GM23338 (cell line): ENCODE results near the gene GP5.

ENCODE experiments used
- CREB1 ChIP-seq: fragments of 250-450 bp; sonication (Bioruptor Pico); IDR thresholded peaks from 2 replicates; pipeline ENCODE4 v1.5.0; 2020; ENCODE audit warnings: low read depth, mild to moderate bottlenecking, moderate library complexity
- EZH2 ChIP-seq: fragments of 200-600 bp; sonication (generic); IDR thresholded peaks from one replicate; pipeline ENCODE4 v1.8.0; 2017; ENCODE audit warnings: antibody characterized with exemption, mild to moderate bottlenecking, low read depth; ENCODE audit not compliant: unreplicated experiment
- EZH2phosphoT487 ChIP-seq: fragments of 200-600 bp; sonication (generic); IDR thresholded peaks from one replicate; pipeline ENCODE4 v1.8.1; 2018; ENCODE audit warnings: antibody characterized with exemption; ENCODE audit not compliant: unreplicated experiment
- JUNB ChIP-seq: IDR thresholded peaks from one replicate; pipeline ENCODE4 v1.6.1; 2016; ENCODE audit warnings: antibody characterized with exemption; ENCODE audit not compliant: unreplicated experiment
- NANOG ChIP-seq: IDR thresholded peaks from 2 replicates; pipeline ENCODE4 v1.6.1; 2016; ENCODE audit warnings: antibody characterized with exemption, borderline replicate concordance
- POLR2AphosphoS5 ChIP-seq: IDR thresholded peaks from 2 replicates; pipeline ENCODE4 v1.6.1; 2016; ENCODE audit warnings: antibody characterized with exemption, low read depth
- STAT1 ChIP-seq: IDR thresholded peaks from one replicate; pipeline ENCODE4 v1.6.1; 2016; ENCODE audit warnings: antibody characterized with exemption; ENCODE audit not compliant: unreplicated experiment
- ZNF114 ChIP-seq: fragments of 250-450 bp; sonication (Bioruptor Pico); IDR thresholded peaks from 2 replicates; pipeline ENCODE4 v1.5.0; 2020; ENCODE audit warnings: mild to moderate bottlenecking, moderate library complexity
- ZNF331 ChIP-seq: fragments of 250-450 bp; sonication (Bioruptor Pico); IDR thresholded peaks from 2 replicates; pipeline ENCODE4 v1.5.0; 2020; ENCODE audit warnings: low read depth, mild to moderate bottlenecking, moderate library complexity
- TF ChIP-seq, protein P1 (sequence below), 2 experiments: fragments of 200-600 bp in 1 of 2; sonication (generic) in 1 of 2; conservative IDR thresholded peaks; 2 replicates each; pipeline versions ENCODE4 v1.5.1 to v1.6.1; 2016 to 2017; ENCODE audit warnings: antibody characterized with exemption in 2 of 2, low read depth in 2 of 2, mild to moderate bottlenecking in 2 of 2, moderate library complexity in 1 of 2
- TF ChIP-seq, protein P2 (sequence below): IDR thresholded peaks from one replicate; pipeline ENCODE4 v1.6.1; 2018; ENCODE audit warnings: antibody characterized with exemption; ENCODE audit not compliant: unreplicated experiment
- TF ChIP-seq, protein P3 (sequence below): IDR thresholded peaks from 2 replicates; pipeline ENCODE4 v1.6.1; 2016; ENCODE audit warnings: antibody characterized with exemption
- TF ChIP-seq, protein P4 (sequence below): fragments of 250-450 bp; sonication (Bioruptor Pico); IDR thresholded peaks from 2 replicates; pipeline ENCODE4 v1.5.0; 2020; ENCODE audit warnings: mild to moderate bottlenecking, moderate library complexity

DNA sequence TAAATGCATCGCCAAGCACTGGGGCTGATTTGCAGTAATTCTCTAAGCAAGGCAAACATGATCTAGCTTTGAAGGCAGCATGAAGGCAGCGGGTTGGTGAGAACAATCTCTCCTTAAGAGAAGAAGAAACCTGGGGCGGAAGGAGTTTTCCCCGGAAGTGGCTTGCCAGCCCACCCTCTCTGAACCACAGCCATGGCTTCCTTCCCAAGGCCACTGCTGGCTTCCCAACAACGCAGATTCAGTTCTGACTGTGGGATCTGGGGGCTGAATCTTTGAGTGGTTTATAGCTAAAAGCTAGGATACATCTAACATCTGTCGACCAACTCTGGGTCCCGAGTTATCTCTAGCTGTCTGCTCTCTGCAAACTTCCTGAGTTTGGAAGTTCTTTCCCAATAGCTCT is 43.7 kb downstream of the GP5 start:
- TF ChIP-seq, protein P1, sequence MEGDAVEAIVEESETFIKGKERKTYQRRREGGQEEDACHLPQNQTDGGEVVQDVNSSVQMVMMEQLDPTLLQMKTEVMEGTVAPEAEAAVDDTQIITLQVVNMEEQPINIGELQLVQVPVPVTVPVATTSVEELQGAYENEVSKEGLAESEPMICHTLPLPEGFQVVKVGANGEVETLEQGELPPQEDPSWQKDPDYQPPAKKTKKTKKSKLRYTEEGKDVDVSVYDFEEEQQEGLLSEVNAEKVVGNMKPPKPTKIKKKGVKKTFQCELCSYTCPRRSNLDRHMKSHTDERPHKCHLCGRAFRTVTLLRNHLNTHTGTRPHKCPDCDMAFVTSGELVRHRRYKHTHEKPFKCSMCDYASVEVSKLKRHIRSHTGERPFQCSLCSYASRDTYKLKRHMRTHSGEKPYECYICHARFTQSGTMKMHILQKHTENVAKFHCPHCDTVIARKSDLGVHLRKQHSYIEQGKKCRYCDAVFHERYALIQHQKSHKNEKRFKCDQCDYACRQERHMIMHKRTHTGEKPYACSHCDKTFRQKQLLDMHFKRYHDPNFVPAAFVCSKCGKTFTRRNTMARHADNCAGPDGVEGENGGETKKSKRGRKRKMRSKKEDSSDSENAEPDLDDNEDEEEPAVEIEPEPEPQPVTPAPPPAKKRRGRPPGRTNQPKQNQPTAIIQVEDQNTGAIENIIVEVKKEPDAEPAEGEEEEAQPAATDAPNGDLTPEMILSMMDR (conservative IDR thresholded peaks at IDR 0.05; ENCODE audit: low read depth in 2 of 2): no peak
- TF ChIP-seq EZH2 (no peak), POLR2AphosphoS5 (no peak), CREB1 (CRISPR knock-in tag) (no peak), EZH2phosphoT487 (no peak), NANOG (no peak), ZNF331 (CRISPR knock-in tag) (no peak), ZNF114 (CRISPR knock-in tag) (no peak), JUNB (no peak), STAT1 (no peak)
- TF ChIP-seq, protein P2, sequence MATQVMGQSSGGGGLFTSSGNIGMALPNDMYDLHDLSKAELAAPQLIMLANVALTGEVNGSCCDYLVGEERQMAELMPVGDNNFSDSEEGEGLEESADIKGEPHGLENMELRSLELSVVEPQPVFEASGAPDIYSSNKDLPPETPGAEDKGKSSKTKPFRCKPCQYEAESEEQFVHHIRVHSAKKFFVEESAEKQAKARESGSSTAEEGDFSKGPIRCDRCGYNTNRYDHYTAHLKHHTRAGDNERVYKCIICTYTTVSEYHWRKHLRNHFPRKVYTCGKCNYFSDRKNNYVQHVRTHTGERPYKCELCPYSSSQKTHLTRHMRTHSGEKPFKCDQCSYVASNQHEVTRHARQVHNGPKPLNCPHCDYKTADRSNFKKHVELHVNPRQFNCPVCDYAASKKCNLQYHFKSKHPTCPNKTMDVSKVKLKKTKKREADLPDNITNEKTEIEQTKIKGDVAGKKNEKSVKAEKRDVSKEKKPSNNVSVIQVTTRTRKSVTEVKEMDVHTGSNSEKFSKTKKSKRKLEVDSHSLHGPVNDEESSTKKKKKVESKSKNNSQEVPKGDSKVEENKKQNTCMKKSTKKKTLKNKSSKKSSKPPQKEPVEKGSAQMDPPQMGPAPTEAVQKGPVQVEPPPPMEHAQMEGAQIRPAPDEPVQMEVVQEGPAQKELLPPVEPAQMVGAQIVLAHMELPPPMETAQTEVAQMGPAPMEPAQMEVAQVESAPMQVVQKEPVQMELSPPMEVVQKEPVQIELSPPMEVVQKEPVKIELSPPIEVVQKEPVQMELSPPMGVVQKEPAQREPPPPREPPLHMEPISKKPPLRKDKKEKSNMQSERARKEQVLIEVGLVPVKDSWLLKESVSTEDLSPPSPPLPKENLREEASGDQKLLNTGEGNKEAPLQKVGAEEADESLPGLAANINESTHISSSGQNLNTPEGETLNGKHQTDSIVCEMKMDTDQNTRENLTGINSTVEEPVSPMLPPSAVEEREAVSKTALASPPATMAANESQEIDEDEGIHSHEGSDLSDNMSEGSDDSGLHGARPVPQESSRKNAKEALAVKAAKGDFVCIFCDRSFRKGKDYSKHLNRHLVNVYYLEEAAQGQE: no peak
- TF ChIP-seq, protein P3, sequence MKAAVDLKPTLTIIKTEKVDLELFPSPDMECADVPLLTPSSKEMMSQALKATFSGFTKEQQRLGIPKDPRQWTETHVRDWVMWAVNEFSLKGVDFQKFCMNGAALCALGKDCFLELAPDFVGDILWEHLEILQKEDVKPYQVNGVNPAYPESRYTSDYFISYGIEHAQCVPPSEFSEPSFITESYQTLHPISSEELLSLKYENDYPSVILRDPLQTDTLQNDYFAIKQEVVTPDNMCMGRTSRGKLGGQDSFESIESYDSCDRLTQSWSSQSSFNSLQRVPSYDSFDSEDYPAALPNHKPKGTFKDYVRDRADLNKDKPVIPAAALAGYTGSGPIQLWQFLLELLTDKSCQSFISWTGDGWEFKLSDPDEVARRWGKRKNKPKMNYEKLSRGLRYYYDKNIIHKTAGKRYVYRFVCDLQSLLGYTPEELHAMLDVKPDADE: no peak
- TF ChIP-seq, protein P4, sequence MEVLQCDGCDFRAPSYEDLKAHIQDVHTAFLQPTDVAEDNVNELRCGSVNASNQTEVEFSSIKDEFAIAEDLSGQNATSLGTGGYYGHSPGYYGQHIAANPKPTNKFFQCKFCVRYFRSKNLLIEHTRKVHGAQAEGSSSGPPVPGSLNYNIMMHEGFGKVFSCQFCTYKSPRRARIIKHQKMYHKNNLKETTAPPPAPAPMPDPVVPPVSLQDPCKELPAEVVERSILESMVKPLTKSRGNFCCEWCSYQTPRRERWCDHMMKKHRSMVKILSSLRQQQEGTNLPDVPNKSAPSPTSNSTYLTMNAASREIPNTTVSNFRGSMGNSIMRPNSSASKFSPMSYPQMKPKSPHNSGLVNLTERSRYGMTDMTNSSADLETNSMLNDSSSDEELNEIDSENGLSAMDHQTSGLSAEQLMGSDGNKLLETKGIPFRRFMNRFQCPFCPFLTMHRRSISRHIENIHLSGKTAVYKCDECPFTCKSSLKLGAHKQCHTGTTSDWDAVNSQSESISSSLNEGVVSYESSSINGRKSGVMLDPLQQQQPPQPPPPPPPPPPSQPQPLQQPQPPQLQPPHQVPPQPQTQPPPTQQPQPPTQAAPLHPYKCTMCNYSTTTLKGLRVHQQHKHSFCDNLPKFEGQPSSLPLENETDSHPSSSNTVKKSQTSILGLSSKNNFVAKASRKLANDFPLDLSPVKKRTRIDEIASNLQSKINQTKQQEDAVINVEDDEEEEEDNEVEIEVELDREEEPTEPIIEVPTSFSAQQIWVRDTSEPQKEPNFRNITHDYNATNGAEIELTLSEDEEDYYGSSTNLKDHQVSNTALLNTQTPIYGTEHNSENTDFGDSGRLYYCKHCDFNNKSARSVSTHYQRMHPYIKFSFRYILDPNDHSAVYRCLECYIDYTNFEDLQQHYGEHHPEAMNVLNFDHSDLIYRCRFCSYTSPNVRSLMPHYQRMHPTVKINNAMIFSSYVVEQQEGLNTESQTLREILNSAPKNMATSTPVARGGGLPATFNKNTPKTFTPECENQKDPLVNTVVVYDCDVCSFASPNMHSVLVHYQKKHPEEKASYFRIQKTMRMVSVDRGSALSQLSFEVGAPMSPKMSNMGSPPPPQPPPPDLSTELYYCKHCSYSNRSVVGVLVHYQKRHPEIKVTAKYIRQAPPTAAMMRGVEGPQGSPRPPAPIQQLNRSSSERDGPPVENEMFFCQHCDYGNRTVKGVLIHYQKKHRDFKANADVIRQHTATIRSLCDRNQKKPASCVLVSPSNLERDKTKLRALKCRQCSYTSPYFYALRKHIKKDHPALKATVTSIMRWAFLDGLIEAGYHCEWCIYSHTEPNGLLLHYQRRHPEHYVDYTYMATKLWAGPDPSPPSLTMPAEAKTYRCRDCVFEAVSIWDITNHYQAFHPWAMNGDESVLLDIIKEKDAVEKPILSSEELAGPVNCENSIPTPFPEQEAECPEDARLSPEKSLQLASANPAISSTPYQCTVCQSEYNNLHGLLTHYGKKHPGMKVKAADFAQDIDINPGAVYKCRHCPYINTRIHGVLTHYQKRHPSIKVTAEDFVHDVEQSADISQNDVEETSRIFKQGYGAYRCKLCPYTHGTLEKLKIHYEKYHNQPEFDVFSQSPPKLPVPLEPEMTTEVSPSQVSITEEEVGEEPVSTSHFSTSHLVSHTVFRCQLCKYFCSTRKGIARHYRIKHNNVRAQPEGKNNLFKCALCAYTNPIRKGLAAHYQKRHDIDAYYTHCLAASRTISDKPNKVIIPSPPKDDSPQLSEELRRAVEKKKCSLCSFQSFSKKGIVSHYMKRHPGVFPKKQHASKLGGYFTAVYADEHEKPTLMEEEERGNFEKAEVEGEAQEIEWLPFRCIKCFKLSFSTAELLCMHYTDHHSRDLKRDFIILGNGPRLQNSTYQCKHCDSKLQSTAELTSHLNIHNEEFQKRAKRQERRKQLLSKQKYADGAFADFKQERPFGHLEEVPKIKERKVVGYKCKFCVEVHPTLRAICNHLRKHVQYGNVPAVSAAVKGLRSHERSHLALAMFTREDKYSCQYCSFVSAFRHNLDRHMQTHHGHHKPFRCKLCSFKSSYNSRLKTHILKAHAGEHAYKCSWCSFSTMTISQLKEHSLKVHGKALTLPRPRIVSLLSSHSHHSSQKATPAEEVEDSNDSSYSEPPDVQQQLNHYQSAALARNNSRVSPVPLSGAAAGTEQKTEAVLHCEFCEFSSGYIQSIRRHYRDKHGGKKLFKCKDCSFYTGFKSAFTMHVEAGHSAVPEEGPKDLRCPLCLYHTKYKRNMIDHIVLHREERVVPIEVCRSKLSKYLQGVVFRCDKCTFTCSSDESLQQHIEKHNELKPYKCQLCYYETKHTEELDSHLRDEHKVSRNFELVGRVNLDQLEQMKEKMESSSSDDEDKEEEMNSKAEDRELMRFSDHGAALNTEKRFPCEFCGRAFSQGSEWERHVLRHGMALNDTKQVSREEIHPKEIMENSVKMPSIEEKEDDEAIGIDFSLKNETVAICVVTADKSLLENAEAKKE (CRISPR knock-in tag): no peak
